H1 (cell line): ENCODE data around the gene RHOV. TPM values are rescaled to one million over a fixed set of nuclear protein-coding genes. Genes with fewer than 3 reads are reported as not detected.

Experiments used
- CTCF ChIA-PET: fragments of 300-600 bp; sonication (Branson Sonifier 250); formaldehyde crosslinking; loops from one replicate; lab custom pipeline; 2021; ENCODE audit not compliant: partially characterized antibody; lab: Charles Lee
- POLR2A ChIA-PET: fragments of 300-600 bp; sonication (Branson Sonifier 250); formaldehyde crosslinking; loops from one replicate; lab custom pipeline; 2021; ENCODE audit warnings: inconsistent platforms; ENCODE audit not compliant: partially characterized antibody; lab: Charles Lee
- DNase-seq, 2 experiments: peaks; one replicate each; pipeline versions ENCODE4 v3.0.0 to v3.0.0-alpha.2; 2010 to 2022; ENCODE audit warnings: low spot score in 2 of 2, low read depth in 1 of 2, mixed read lengths in 1 of 2
- FAIRE-seq: peaks from 2 replicates; lab custom pipeline; 2011; peaks lifted over from hg19 to GRCh38; lab: Jason Lieb, UNC
- H2AFZ ChIP-seq: 2 replicates; pipeline ENCODE4 v1.8.1; 2012; ENCODE audit warnings: low read length, inconsistent platforms
- H2AK5ac ChIP-seq: 2 replicates; pipeline ENCODE4 v1.6.1; 2013; ENCODE audit warnings: low read depth, low read length
- H2BK120ac ChIP-seq: replicated peaks from 2 replicates; pipeline ENCODE3; 2013; ENCODE audit warnings: low read depth, low read length, inconsistent platforms
- H2BK12ac ChIP-seq: 2 replicates; pipeline ENCODE4 v1.6.1; 2013; ENCODE audit warnings: low read depth, low read length
- H2BK15ac ChIP-seq: 2 replicates; pipeline ENCODE4 v1.6.1; 2013; ENCODE audit warnings: low read length
- H2BK20ac ChIP-seq: 2 replicates; pipeline ENCODE4 v1.6.1; 2013; ENCODE audit warnings: low read length
- H2BK5ac ChIP-seq: 2 replicates; pipeline ENCODE4 v1.6.1; 2013; ENCODE audit warnings: low read depth, low read length
- H3K14ac ChIP-seq: 2 replicates; pipeline ENCODE4 v1.6.1; 2013; ENCODE audit warnings: inconsistent platforms; ENCODE audit not compliant: insufficient read length
- H3K18ac ChIP-seq: 2 replicates; pipeline ENCODE4 v1.6.1; 2013; ENCODE audit warnings: low read length; ENCODE audit errors: extremely low read depth
- H3K23ac ChIP-seq: 2 replicates; pipeline ENCODE4 v1.6.1; 2013; ENCODE audit warnings: inconsistent platforms; ENCODE audit not compliant: insufficient read length
- H3K23me2 ChIP-seq: 2 replicates; pipeline ENCODE4 v1.6.1; 2013; ENCODE audit warnings: low read depth, low read length
- H3K27ac ChIP-seq: 2 replicates; pipeline ENCODE4 v1.6.1; 2011; ENCODE audit warnings: low read depth, low read length, inconsistent platforms
- H3K27me3 ChIP-seq, 4 experiments: replicated peaks in 1 of 4; 1 replicate in 1 of 4; 2 replicates in 3 of 4; pipeline versions ENCODE4 v1.6.1 to v1.8.1; 2011 to 2013; ENCODE audit warnings: low read length in 3 of 4, mild to moderate bottlenecking in 3 of 4, inconsistent platforms in 2 of 4, mixed read lengths in 2 of 4, moderate library complexity in 1 of 4; ENCODE audit not compliant: control insufficient read depth in 3 of 4, insufficient read depth in 3 of 4; ENCODE audit errors: extremely low read depth in 1 of 4
- H3K36me3 ChIP-seq, 4 experiments: 2 replicates each; pipeline versions ENCODE4 v1.6.1 to v1.8.1; 2011 to 2013; ENCODE audit warnings: mild to moderate bottlenecking in 4 of 4, low read length in 3 of 4, moderate library complexity in 2 of 4, control low read depth in 1 of 4, inconsistent platforms in 1 of 4; ENCODE audit not compliant: insufficient read depth in 4 of 4, control insufficient read depth in 2 of 4
- H3K4ac ChIP-seq: replicated peaks from 2 replicates; pipeline ENCODE3; 2013; ENCODE audit warnings: low read length, low read depth, mixed read lengths, inconsistent platforms; ENCODE audit not compliant: insufficient read length
- H3K4me1 ChIP-seq, 4 experiments: replicated peaks in 1 of 4; 1 replicate in 1 of 4; 2 replicates in 3 of 4; pipeline versions ENCODE4 v1.6.1 to v1.8.1; 2011 to 2013; ENCODE audit warnings: low read length in 3 of 4, inconsistent platforms in 2 of 4, mixed read lengths in 1 of 4; ENCODE audit not compliant: insufficient read depth in 4 of 4, control insufficient read depth in 3 of 4
- H3K4me2 ChIP-seq, 2 experiments: 2 replicates each; pipeline versions ENCODE4 v1.6.1 to v1.8.1; 2011 to 2013; ENCODE audit warnings: low read depth in 2 of 2, low read length in 2 of 2, control low read depth in 1 of 2, inconsistent platforms in 1 of 2, mild to moderate bottlenecking in 1 of 2; ENCODE audit not compliant: insufficient read depth in 1 of 2
- H3K4me3 ChIP-seq, 4 experiments: fragments of 200-600, 300-600 bp in 1 of 4; sonication (generic), shearing (Covaris generic), sonication (Bioruptor Twin) in 1 of 4; 2 replicates each; pipeline versions ENCODE4 v1.5.1 to v1.8.1; 2011 to 2016; ENCODE audit warnings: low read length in 4 of 4, low read depth in 3 of 4, control low read depth in 2 of 4, inconsistent platforms in 2 of 4, mild to moderate bottlenecking in 2 of 4, mixed read lengths in 1 of 4, moderate library complexity in 1 of 4; ENCODE audit not compliant: insufficient read depth in 2 of 4; ENCODE audit errors: extremely low read depth in 1 of 4
- H3K56ac ChIP-seq: replicated peaks from 2 replicates; pipeline ENCODE3; 2013; ENCODE audit warnings: low read depth, mild to moderate bottlenecking, mixed read lengths, low read length, inconsistent platforms; ENCODE audit not compliant: insufficient read length
- H3K79me1 ChIP-seq: 2 replicates; pipeline ENCODE4 v1.6.1; 2013; ENCODE audit warnings: low read depth, low read length, control low read depth
- H3K79me2 ChIP-seq, 2 experiments: 2 replicates each; pipeline versions ENCODE4 v1.6.1 to v1.8.1; 2012 to 2013; ENCODE audit warnings: low read length in 2 of 2, mild to moderate bottlenecking in 2 of 2, inconsistent platforms in 1 of 2; ENCODE audit not compliant: insufficient read depth in 2 of 2, control insufficient read depth in 1 of 2
- H3K9ac ChIP-seq, 4 experiments: replicated peaks in 1 of 4; 1 replicate in 1 of 4; 2 replicates in 3 of 4; pipeline versions ENCODE4 v1.6.1 to v1.8.1; 2011 to 2013; ENCODE audit warnings: low read depth in 3 of 4, low read length in 3 of 4, control low read depth in 2 of 4, mild to moderate bottlenecking in 2 of 4, moderate library complexity in 2 of 4, inconsistent platforms in 1 of 4; ENCODE audit errors: extremely low read depth in 1 of 4
- H3K9me3 ChIP-seq, 2 experiments: 2 replicates each; pipeline versions ENCODE4 v1.6.1 to v1.8.1; 2012 to 2013; ENCODE audit warnings: mild to moderate bottlenecking in 2 of 2, moderate library complexity in 2 of 2, control low read depth in 1 of 2, inconsistent platforms in 1 of 2, low read depth in 1 of 2, low read length in 1 of 2, mixed read lengths in 1 of 2; ENCODE audit not compliant: insufficient read depth in 2 of 2
- H4K20me1 ChIP-seq, 2 experiments: replicated peaks in 1 of 2; 2 replicates each; pipeline versions ENCODE3 to v1.8.1; 2011 to 2013; ENCODE audit warnings: inconsistent platforms in 2 of 2, low read length in 2 of 2, mild to moderate bottlenecking in 1 of 2; ENCODE audit not compliant: insufficient read depth in 2 of 2, control insufficient read depth in 1 of 2
- H4K5ac ChIP-seq: 2 replicates; pipeline ENCODE4 v1.6.1; 2013; ENCODE audit warnings: low read length, low read depth, mixed read lengths, inconsistent platforms; ENCODE audit not compliant: insufficient read length
- H4K8ac ChIP-seq: 2 replicates; pipeline ENCODE4 v1.8.0; 2013; ENCODE audit warnings: mild to moderate bottlenecking, moderate library complexity, low read length, inconsistent platforms; ENCODE audit not compliant: insufficient read depth; ENCODE audit errors: extremely low read depth
- H4K91ac ChIP-seq: replicated peaks from 2 replicates; pipeline ENCODE3; 2013; ENCODE audit warnings: low read length, mixed read lengths, inconsistent platforms; ENCODE audit not compliant: insufficient read length
- TAF1 ChIP-seq: IDR thresholded peaks from 2 replicates; pipeline ENCODE4 v1.6.1; 2011; ENCODE audit warnings: mild to moderate bottlenecking, low read depth, low read length
- WGBS, 2 experiments: shearing (Covaris generic) in 1 of 2; methylation state at CpG; one replicate each; pipeline versions ENCODE4 v1.1.6 to v1.1.7; 2013 to 2015; ENCODE audit warnings: low lambda C conversion rate in 2 of 2, mixed read lengths in 2 of 2, inconsistent platforms in 1 of 2, low coverage in 1 of 2, missing lambda C conversion rate in 1 of 2; ENCODE audit not compliant: insufficient replicate concordance in 2 of 2, insufficient coverage in 1 of 2, insufficient read length in 1 of 2; ENCODE audit errors: extremely low coverage in 1 of 2, missing lambda C conversion rate in 1 of 2; 5-methylcytosine and 5-hydroxymethylcytosine counted together
- polyA plus RNA-seq, 7 experiments: library from polyadenylated mRNA; depleted of rRNA in 3 of 7; stranded (reverse) in 5 of 7; unstranded in 2 of 7; fragments of >200 nt in 5 of 7; fragments of 200-250 nt in 2 of 7; gene quantifications; 1 replicate in 5 of 7; 2 replicates in 1 of 7; 4 replicates in 1 of 7; pipeline versions ENCODE4 v1.2.1 to v1.2.3, GENCODE V29; 2011 to 2013; ENCODE audit warnings: missing spikeins in 2 of 7, mixed read lengths in 2 of 7
- total RNA-seq: library from RNA; stranded (reverse); fragmentation: NEBNext Ultra II Directional; extraction: Animal tissue kit (Norgen Biotek cat#: 25700); gene quantifications from 2 replicates; pipeline ENCODE4 v1.2.1, GENCODE V29; 2021

The RHOV gene
- total and polyA plus RNA-seq, 2 of the 8 experiments (the other 6 are each of a cell fraction or from before 2014, with no cell fraction given), result 1.5 to 2.7 TPM

GRCh38 chr15:40825661-40826422 lies 48.2 kb downstream of the RHOV start:
- no peaks in the 10 kb centered on the region for H3K36me3 ChIP-seq
- no peak overlapping the region for H2BK5ac ChIP-seq
- H3K79me1 ChIP-seq, result no peaks in the 10 kb centered on the region
- no peak overlapping the region for H4K5ac ChIP-seq
- H4K20me1 ChIP-seq, result no peaks in the 10 kb centered on the region
- no peak overlapping the region for H3K4ac ChIP-seq
- H3K4me1 ChIP-seq, result no peaks in the 10 kb centered on the region
- H2BK20ac ChIP-seq, result no peak overlapping the region
- H2BK120ac ChIP-seq, result no peak overlapping the region
- H3K9me3 ChIP-seq, result no peaks in the 10 kb centered on the region
- no peak overlapping the region for H3K14ac ChIP-seq
- 87% methylated on average over 5 of the region's 5 CpGs; no CpG with 5 or more reads in 1 of the 2 experiments for whole genome bisulfite sequencing, 2 experiments
- H3K27ac ChIP-seq, result no peak overlapping the region
- CTCF ChIA-PET, result interaction anchor here (3.7 kb wide), 1 partner anchor 32 kb away, joined by 18 read pairs; no protein-coding TSS in a partner anchor
- TF ChIP-seq TAF1, result no peak
- TF ChIP-seq, all 59 proteins: peak for 0
- Histone ChIP-seq H3K18ac (no peak overlapping the region), H3K27me3 (no peaks in the 10 kb centered on the region), H2BK15ac (no peak overlapping the region), H3K23ac (no peak overlapping the region), H4K8ac (no peak overlapping the region), H3K23me2 (no peaks in the 10 kb centered on the region), H2AK5ac (no peak overlapping the region), H4K91ac (no peak overlapping the region), H3K56ac (no peak overlapping the region), H3K4me2 (no peak overlapping the region), H2AFZ (no peak overlapping the region), H2BK12ac (no peak overlapping the region), H3K4me3 (no peak overlapping the region), H3K9ac (no peak overlapping the region), H3K79me2 (no peaks in the 10 kb centered on the region)
- FAIRE-seq, result no peak
- no peak for DNase-seq
- POLR2A ChIA-PET, result no interaction called here
